Hindlimb muscle (tissue), 1 donor: ENCODE measurements around the gene OCIAD1. TPM values are rescaled to one million over a fixed set of nuclear protein-coding genes. Genes with fewer than 3 reads are reported as not detected.
"Not testable (repeated sequence)": the region's sequence is repeated elsewhere in the genome, so short reads cannot be mapped to it uniquely, and the experiment has no call there.

Experiments used
- DNase-seq: peaks from one replicate; pipeline ENCODE4 v3.0.0-alpha.2; 2013
- polyA plus RNA-seq: library from polyadenylated mRNA; unstranded; fragments of 120-200 nt; gene quantifications from one replicate; pipeline ENCODE4 v1.2.1, GENCODE V29; 2013; ENCODE audit not compliant: insufficient read length

OCIAD1 gene
- polyA plus RNA-seq, 1 donor, result 211 TPM

DNA sequence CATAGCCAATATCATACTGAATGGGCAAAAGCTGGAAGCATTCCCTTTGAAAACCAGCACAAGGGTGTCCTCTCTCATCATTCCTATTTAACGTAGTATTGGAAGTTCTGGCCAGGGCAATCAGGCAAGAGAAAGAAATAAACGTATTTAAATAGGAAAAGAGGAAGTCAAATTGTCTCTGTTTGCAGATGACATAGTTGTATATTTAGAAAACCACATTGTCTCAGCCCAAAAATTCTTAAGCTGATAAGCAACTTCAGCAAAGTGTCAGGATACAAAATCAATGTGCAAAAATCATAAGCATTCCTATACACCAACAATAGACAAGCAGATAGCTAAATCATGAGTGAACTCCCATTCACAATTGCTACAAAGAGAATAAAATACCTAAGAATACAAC, 9.5 kb upstream of the OCIAD1 start:
- DNase-seq, result not testable (repeated sequence)

GRCh38 chr4:48827622-48828021, 3.3 kb upstream of the OCIAD1 start:
- no peak for DNase-seq

- no peak for DNase-seq
Observed at GRCh38 chr4:48831532-48832030, 693 bp downstream of the OCIAD1 start.

- peak; percentile 3 for DNase-seq
Observed at GRCh38 chr4:48832571-48832970, 1.7 kb downstream of the OCIAD1 start.

- DNase-seq, result no peak
Observed at GRCh38 chr4:48836658-48837057, 5.8 kb downstream of the OCIAD1 start.

- no peak for DNase-seq
Observed at GRCh38 chr4:48841045-48841827, 10.3 kb downstream of the OCIAD1 start.

- DNase-seq, result no peak
Observed at GRCh38 chr4:48844843-48845242, 14.0 kb downstream of the OCIAD1 start.

- DNase-seq, result not testable (repeated sequence)
Observed at GRCh38 chr4:48848799-48849198, 17.9 kb downstream of the OCIAD1 start.

- DNase-seq, result no peak
Observed at GRCh38 chr4:48851651-48852050, 20.8 kb downstream of the OCIAD1 start.

DNA sequence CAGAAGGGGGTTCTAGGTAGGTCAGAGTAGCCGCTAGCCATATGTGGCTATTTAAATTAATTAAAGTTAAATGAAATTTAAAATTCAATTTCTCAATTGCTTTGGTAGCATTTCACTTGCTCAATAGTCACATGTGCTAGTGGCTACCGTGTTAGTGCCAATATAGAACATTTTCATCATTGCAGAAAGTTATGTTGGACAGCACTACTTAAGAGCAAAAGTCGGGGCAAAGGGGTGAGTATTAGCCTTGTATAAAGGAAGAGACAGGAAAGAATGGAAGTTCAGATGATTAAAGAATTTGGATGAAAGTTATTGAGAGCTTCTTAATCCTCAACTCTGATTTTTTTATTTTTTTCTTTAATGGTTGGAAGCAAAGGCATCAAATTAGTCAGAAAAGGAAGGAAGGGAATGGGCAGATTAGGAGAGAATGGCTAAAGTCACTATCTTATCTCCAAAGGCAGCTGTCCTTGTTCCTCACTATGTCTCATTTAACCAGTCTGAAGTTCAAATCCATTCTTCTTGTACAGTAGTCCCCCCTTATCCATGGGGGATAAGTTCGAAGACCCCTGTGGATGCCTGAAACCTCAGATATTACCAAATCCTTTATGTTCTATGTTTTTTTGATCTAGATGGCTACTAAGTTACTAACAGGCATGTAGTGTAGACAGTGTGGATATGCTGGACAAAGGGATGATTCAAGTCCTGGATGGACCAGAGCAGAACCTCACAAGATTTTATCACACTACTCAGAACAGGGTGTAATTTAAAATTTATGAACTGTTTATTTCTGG, 22.9 kb downstream of the OCIAD1 start:
- no peak for DNase-seq

DNA sequence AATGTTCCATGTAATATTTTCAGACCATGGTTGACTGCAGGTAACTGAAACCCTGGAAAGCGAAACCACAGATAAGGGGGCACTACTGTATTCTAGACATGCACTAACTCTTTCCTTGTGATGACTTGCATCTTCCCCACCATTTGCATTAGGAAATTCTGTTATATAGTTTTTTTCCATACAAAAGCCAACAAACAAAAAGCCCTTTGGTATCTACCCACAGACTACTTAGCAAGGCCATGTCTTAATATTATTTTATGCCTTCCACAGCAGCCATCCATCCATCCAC, 23.5 kb downstream of the OCIAD1 start:
- no peak for DNase-seq

- DNase-seq, result no peak
Observed at GRCh38 chr4:48854982-48855381, 24.1 kb downstream of the OCIAD1 start.

- no peak for DNase-seq
Observed at GRCh38 chr4:48858130-48858529, 27.2 kb downstream of the OCIAD1 start.

DNA sequence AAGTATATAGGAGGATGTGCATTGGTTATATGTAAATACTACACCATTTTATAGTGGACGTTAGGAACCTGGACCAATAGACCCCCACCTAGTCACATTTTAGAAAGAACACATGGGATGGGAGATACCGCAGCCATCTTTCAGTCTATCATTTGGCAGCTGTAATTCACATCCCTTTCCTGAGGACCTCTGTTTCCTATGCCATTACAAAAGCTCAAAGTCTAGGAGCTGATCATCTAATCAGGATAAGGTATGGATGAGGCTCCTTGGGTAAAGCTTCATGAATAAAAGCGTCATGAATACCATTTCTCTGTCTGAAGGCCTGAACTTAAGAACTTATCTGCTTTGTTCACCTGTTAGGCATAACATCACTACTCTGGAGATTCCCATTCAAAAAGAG, 31.1 kb downstream of the OCIAD1 start:
- no peak for DNase-seq

DNA sequence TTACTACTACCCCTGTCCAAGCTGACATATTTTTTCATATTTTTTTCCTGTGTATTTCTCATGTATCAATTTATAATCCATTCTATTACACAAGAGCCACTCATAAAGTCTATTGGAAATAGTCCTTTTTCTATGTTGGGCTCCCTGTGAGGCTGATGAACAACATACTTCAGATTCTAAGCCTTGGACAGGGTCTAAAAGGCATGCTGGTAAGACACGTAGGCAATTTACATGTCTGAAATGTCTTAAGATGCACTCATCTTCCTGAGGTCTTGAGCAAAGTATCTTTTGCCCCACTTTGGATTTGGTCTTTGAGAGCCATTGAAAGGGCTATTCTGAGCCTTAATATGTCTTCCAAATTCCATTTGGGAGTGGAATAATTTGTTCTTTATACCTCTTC, 31.8 kb downstream of the OCIAD1 start:
- no peak for DNase-seq

- DNase-seq, result no peak
Observed at GRCh38 chr4:48863728-48864127, 32.8 kb downstream of the OCIAD1 start.

DNA sequence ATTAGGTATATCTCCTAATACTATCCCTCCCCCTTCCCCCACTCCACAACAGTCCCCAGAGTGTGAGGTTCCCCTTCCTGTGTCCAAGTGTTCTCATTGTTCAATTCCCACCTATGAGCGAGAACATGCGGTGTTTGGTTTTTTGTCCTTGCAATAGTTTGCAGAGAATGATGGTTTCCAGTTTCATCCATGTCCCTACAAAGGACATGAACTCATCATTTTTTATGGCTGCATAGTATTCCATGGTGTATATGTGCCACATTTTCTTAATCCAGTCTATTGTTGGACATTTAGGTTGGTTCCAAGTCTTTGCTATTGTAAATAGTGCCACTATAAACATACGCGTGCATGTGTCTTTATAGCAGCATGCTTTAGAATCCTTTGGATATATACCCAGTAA, 33.8 kb downstream of the OCIAD1 start:
- DNase-seq, result not testable (repeated sequence)

GRCh38 chr4:48877827-48878535, 47.1 kb downstream of the OCIAD1 start:
- DNase-seq, result no peak

GRCh38 chr4:48879561-48880442, 48.9 kb downstream of the OCIAD1 start:
- no peak for DNase-seq

DNA sequence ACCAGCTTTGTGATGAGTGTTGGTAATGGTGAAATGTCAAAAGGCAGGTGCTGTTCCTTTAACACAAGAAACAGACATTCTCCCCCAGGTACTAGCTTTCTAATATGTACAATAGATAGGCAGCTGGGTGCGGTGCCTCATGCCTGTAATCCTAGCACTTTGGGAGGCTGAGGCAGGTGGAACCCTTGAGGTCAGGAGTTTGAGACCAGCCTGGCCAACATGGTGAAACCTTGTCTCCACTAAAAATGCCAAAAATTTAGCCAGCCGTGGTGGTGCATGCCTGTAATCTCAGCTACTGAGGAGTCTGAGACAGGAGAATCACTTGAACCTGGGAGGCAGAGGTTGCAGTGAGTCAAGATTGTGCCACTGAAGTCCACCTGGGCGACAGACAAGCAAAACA, 50.8 kb downstream of the OCIAD1 start:
- not testable (repeated sequence) for DNase-seq

GRCh38 chr4:48889750-48890149, 58.9 kb downstream of the OCIAD1 start:
- DNase-seq, result not testable (repeated sequence)

- DNase-seq, result no peak
Observed at GRCh38 chr4:48891028-48891619, 60.2 kb downstream of the OCIAD1 start.
